Effector CD4-positive, alpha-beta T cell (primary cell): Measurements from ENCODE around the gene ATP8B4.

Experiments
- DNase-seq: peaks from one replicate; pipeline ENCODE4 v3.0.0-alpha.2; 2020

Gene ATP8B4

GRCh38 chr15:49926740-49927139 is 192.3 kb downstream of the ATP8B4 start:
- no peak for DNase-seq

- DNase-seq: no peak
Observed at GRCh38 chr15:49923671-49924070, 195.4 kb downstream of the ATP8B4 start.

- no peak for DNase-seq
Observed at GRCh38 chr15:49919034-49919433, 200.0 kb downstream of the ATP8B4 start.

- DNase-seq: no peak
Observed at GRCh38 chr15:49918121-49918520, 200.9 kb downstream of the ATP8B4 start.

GRCh38 chr15:49916998-49917397 is 202.0 kb downstream of the ATP8B4 start:
- DNase-seq: no peak

- no peak for DNase-seq
Observed at GRCh38 chr15:49915822-49916221, 203.2 kb downstream of the ATP8B4 start.

GRCh38 chr15:49908933-49909295 is 210.1 kb downstream of the ATP8B4 start:
- no peak for DNase-seq

- no peak for DNase-seq
Observed at GRCh38 chr15:49908236-49908932, 210.6 kb downstream of the ATP8B4 start.

- DNase-seq: no peak
Observed at GRCh38 chr15:49906966-49907365, 212.1 kb downstream of the ATP8B4 start.

- DNase-seq: no peak
Observed at GRCh38 chr15:49905221-49905620, 213.8 kb downstream of the ATP8B4 start.

GRCh38 chr15:49904296-49904695 is 214.7 kb downstream of the ATP8B4 start:
- DNase-seq: no peak

GRCh38 chr15:49902685-49903501 is 216.1 kb downstream of the ATP8B4 start:
- no peak for DNase-seq

GRCh38 chr15:49901996-49902684 is 216.9 kb downstream of the ATP8B4 start:
- no peak for DNase-seq

GRCh38 chr15:49901321-49901720 is 217.7 kb downstream of the ATP8B4 start:
- no peak for DNase-seq

GRCh38 chr15:49900903-49901235 is 218.2 kb downstream of the ATP8B4 start:
- no peak for DNase-seq

- no peak for DNase-seq
Observed at GRCh38 chr15:49900006-49900902, 218.8 kb downstream of the ATP8B4 start.

GRCh38 chr15:49898575-49899283 is 220.3 kb downstream of the ATP8B4 start:
- DNase-seq: no peak

GRCh38 chr15:49898097-49898496 is 220.9 kb downstream of the ATP8B4 start:
- DNase-seq: no peak

- no peak for DNase-seq
Observed at GRCh38 chr15:49895347-49896223, 223.4 kb downstream of the ATP8B4 start.

- no peak for DNase-seq
Observed at GRCh38 chr15:49890689-49891088, 228.3 kb downstream of the ATP8B4 start.

- DNase-seq: no peak
Observed at GRCh38 chr15:49889536-49889935, 229.5 kb downstream of the ATP8B4 start.
